NCI-H2081 (cell line): ENCODE results near the gene KRT27.
A peak's percentile ranks its signal among the peaks of the same experiment; 100 is the strongest.

Experiments
- DNase-seq, 2 experiments: peaks; one replicate each; lab custom pipeline; 2025; lab: John Stamatoyannopoulos, UW

Gene KRT27

GRCh38 chr17:40809721-40810421, 27.5 kb upstream of the KRT27 start:
- DNase-seq: no peak

- no peak for DNase-seq
Observed at GRCh38 chr17:40806131-40806530, 23.8 kb upstream of the KRT27 start.

- DNase-seq: peak; percentile 89 to 90
Observed at GRCh38 chr17:40803617-40804082, 21.3 kb upstream of the KRT27 start.

GRCh38 chr17:40801157-40801556, 18.8 kb upstream of the KRT27 start:
- DNase-seq: no peak

- no peak for DNase-seq
Observed at GRCh38 chr17:40800381-40800780, 18.0 kb upstream of the KRT27 start.

GRCh38 chr17:40799859-40800258, 17.5 kb upstream of the KRT27 start, which contains the start of gene KRT28:
TSS of gene KRT28 (minus strand) at chr17:40799959. CDS start at chr17:40799893, 66 bp downstream.
- DNase-seq: no peak

GRCh38 chr17:40796846-40797245, 14.5 kb upstream of the KRT27 start:
- DNase-seq: no peak

- no peak for DNase-seq
Observed at GRCh38 chr17:40795019-40795667, 12.8 kb upstream of the KRT27 start.

- no peak for DNase-seq
Observed at GRCh38 chr17:40794466-40794865, 12.1 kb upstream of the KRT27 start.

GRCh38 chr17:40793832-40794231, 11.5 kb upstream of the KRT27 start:
- no peak for DNase-seq

- no peak for DNase-seq
Observed at GRCh38 chr17:40791787-40792436, 9.6 kb upstream of the KRT27 start.

GRCh38 chr17:40791111-40791510, 8.8 kb upstream of the KRT27 start:
- DNase-seq: no peak

- DNase-seq: peak in 1 of 2 experiments; percentile 30
Observed at GRCh38 chr17:40779181-40779909, 3.0 kb downstream of the KRT27 start.

- DNase-seq: no peak
Observed at GRCh38 chr17:40778461-40778860, 3.9 kb downstream of the KRT27 start.

- no peak for DNase-seq
Observed at GRCh38 chr17:40777971-40778370, 4.4 kb downstream of the KRT27 start.

- DNase-seq: no peak
Observed at GRCh38 chr17:40777459-40777858, 4.9 kb downstream of the KRT27 start.

GRCh38 chr17:40775945-40776344, 6.4 kb downstream of the KRT27 start:
- DNase-seq: no peak

GRCh38 chr17:40772101-40772500, 10.2 kb downstream of the KRT27 start, which contains the start of gene KRT26:
TSS of gene KRT26 (minus strand) at chr17:40772201. CDS start at chr17:40772113, 88 bp downstream.
- no peak for DNase-seq

- no peak for DNase-seq
Observed at GRCh38 chr17:40765657-40766056, 16.7 kb downstream of the KRT27 start.

GRCh38 chr17:40763752-40764151, 18.6 kb downstream of the KRT27 start:
- no peak for DNase-seq

GRCh38 chr17:40760105-40761016, 22.0 kb downstream of the KRT27 start:
- no peak for DNase-seq
